Osteoblast (primary cell): Measurements from ENCODE around the gene RPL9. TPM values are rescaled to one million over a fixed set of nuclear protein-coding genes. Genes with fewer than 3 reads are reported as not detected.
A peak's percentile ranks its signal among the peaks of the same experiment; 100 is the strongest.

Source experiments
- DNase-seq: peaks from one replicate; pipeline ENCODE4 v3.0.0; 2011; ENCODE audit warnings: low spot score, mixed read lengths; ENCODE audit not compliant: insufficient read length; ENCODE audit errors: missing footprints
- H2AFZ ChIP-seq: 2 replicates; pipeline ENCODE4 v1.6.0; 2011; ENCODE audit warnings: mild to moderate bottlenecking, low read length
- H3K27ac ChIP-seq: 2 replicates; pipeline ENCODE4 v1.5.1; 2011; ENCODE audit warnings: mild to moderate bottlenecking, low read depth, low read length, moderate library complexity
- H3K27me3 ChIP-seq: 2 replicates; pipeline ENCODE4 v1.6.0; 2012; ENCODE audit warnings: mild to moderate bottlenecking, control low read depth, inconsistent platforms, low read length, moderate library complexity; ENCODE audit not compliant: insufficient read depth
- H3K36me3 ChIP-seq: 2 replicates; pipeline ENCODE4 v1.5.1; 2011; ENCODE audit warnings: mild to moderate bottlenecking, low read length, control low read depth, moderate library complexity; ENCODE audit not compliant: insufficient read depth
- H3K4me1 ChIP-seq: 2 replicates; pipeline ENCODE4 v1.5.1; 2011; ENCODE audit warnings: mild to moderate bottlenecking, low read length, control low read depth, moderate library complexity; ENCODE audit not compliant: insufficient read depth
- H3K4me2 ChIP-seq: 2 replicates; pipeline ENCODE4 v1.6.0; 2011; ENCODE audit warnings: mild to moderate bottlenecking, low read length; ENCODE audit not compliant: insufficient read depth
- H3K4me3 ChIP-seq: fragments of 200-600 bp; sonication (generic); 3 replicates; pipeline ENCODE4 v1.5.1; 2012; ENCODE audit warnings: mild to moderate bottlenecking, low read length, inconsistent platforms; ENCODE audit not compliant: insufficient read depth
- H3K79me2 ChIP-seq: 2 replicates; pipeline ENCODE4 v1.6.0; 2012; ENCODE audit warnings: mild to moderate bottlenecking, low read length, control low read depth, inconsistent platforms; ENCODE audit not compliant: insufficient read depth
- H3K9me3 ChIP-seq: 2 replicates; pipeline ENCODE4 v1.5.1; 2011; ENCODE audit warnings: low read depth, low read length, control low read depth
- H4K20me1 ChIP-seq: 2 replicates; pipeline ENCODE4 v1.6.0; 2012; ENCODE audit warnings: mild to moderate bottlenecking, low read length, control low read depth; ENCODE audit not compliant: insufficient read depth
- CTCF ChIP-seq: IDR thresholded peaks from 2 replicates; pipeline ENCODE4 v1.5.1; 2011; ENCODE audit warnings: mild to moderate bottlenecking, low read depth, low read length, moderate library complexity; ENCODE audit errors: extremely low read depth
- total RNA-seq: library from RNA; depleted of rRNA; stranded (reverse); fragments of >200 nt; gene quantifications from 2 replicates; pipeline ENCODE4 v1.2.3, GENCODE V29; 2012

RPL9 gene
- total RNA-seq, 1 donor = 1,561 TPM

- TF ChIP-seq CTCF = no peak
- peaks cover 60% of the 10 kb centered on the region for H4K20me1 ChIP-seq
- no peak overlapping the region for H3K4me2 ChIP-seq
- no peaks in the 10 kb centered on the region for H3K27me3 ChIP-seq
- H3K9me3 ChIP-seq = no peaks in the 10 kb centered on the region
- no peak overlapping the region for H2AFZ ChIP-seq
- peaks cover 36% of the 10 kb centered on the region for H3K79me2 ChIP-seq
- H3K36me3 ChIP-seq = peaks cover 74% of the 10 kb centered on the region
- H3K4me3 ChIP-seq = no peak overlapping the region
- peaks cover 25% of the 10 kb centered on the region for H3K4me1 ChIP-seq
- DNase-seq = no peak
- no peak overlapping the region for H3K27ac ChIP-seq
These were observed 3.2 kb downstream of the RPL9 start for GRCh38 chr4:39455486-39455885.

GRCh38 chr4:39453738-39454137 lies 5.0 kb downstream of the RPL9 start:
- Histone ChIP-seq H3K4me1 (peaks cover 22% of the 10 kb centered on the region), H3K36me3 (peaks cover 83% of the 10 kb centered on the region), H3K79me2 (peaks cover 35% of the 10 kb centered on the region), H3K27ac (no peak overlapping the region), H3K4me2 (no peak overlapping the region), H3K4me3 (no peak overlapping the region), H3K27me3 (no peaks in the 10 kb centered on the region), H3K9me3 (no peaks in the 10 kb centered on the region), H2AFZ (no peak overlapping the region), H4K20me1 (peaks cover 60% of the 10 kb centered on the region)
- no peak for TF ChIP-seq CTCF
- no peak for DNase-seq

- Histone ChIP-seq H3K9me3 (no peaks in the 10 kb centered on the region), H4K20me1 (peaks cover 54% of the 10 kb centered on the region)
These were observed 5.7 kb downstream of the RPL9 start for GRCh38 chr4:39452860-39453587.

More at GRCh38 chr4:39452860-39453587, 5.7 kb downstream of the RPL9 start:
- peaks cover 22% of the 10 kb centered on the region for H3K4me1 ChIP-seq
- H3K4me3 ChIP-seq = no peak overlapping the region
- no peak overlapping the region for H2AFZ ChIP-seq
- no peak overlapping the region for H3K27ac ChIP-seq
- H3K79me2 ChIP-seq = peaks cover 28% of the 10 kb centered on the region
- H3K4me2 ChIP-seq = no peak overlapping the region
- TF ChIP-seq CTCF = no peak
- H3K27me3 ChIP-seq = no peaks in the 10 kb centered on the region
- DNase-seq = peak; percentile 71
- H3K36me3 ChIP-seq = peaks cover 81% of the 10 kb centered on the region
